Renal cortical epithelial cell (primary cell): ENCODE measurements around the gene PSIP1. TPM values are rescaled to one million over a fixed set of nuclear protein-coding genes. Genes with fewer than 3 reads are reported as not detected.
A peak's percentile ranks its signal among the peaks of the same experiment; 100 is the strongest.
"Not testable (repeated sequence)": the region's sequence is repeated elsewhere in the genome, so short reads cannot be mapped to it uniquely, and the experiment has no call there.

Experiments
- DNase-seq: peaks from one replicate; pipeline ENCODE4 v3.0.0-alpha.2; 2011; ENCODE audit warnings: low read depth
- total RNA-seq: library from RNA; depleted of rRNA; stranded (reverse); fragments of >200 nt; gene quantifications from 2 replicates; pipeline ENCODE4 v1.2.3, GENCODE V29; 2014

Gene PSIP1
- total RNA-seq: 23.1 and 32.7 TPM in 2 replicates

DNA sequence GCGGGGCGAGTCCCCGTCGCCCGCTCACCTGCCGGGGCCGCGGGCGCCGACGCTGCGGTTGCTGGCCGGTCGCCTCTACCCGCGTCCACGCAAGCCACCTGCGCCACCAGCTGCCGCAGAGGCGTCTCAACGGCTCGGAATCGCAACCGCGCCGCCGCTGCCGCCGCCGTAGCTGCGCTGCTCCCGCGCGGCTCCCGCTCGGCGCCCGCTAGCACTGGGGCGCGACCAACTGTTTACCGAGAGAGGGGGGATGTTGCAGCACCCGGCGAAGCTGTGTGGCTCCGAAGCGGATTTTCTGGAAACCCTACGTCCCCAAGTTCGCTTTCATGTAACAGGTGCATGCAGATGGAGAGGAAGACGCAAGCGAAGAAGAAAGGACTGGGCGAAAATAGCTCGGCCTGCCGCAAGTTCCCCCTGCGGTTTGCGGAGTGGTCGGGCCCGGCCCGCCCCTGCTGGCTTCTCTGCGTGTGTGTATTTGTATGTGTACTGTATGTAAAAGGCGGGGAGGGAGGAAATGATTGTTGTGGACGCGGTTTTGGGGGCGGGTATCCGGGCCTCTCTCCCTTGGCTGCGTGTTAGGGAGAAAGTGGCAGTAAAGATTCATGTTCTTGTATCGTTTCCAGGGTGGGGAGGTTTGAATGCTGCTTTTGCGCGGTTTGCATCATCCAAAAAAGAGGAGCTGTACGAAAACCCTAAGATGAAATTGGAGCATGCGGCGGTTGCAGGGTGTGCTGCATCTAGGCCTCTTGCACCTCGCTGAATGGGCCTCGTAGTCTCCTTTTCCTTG lies at the start of gene PSIP1:
TSS of gene PSIP1 (minus strand) at position 182 of the 787 bp plus-strand sequence. CDS start 782 bp downstream, outside the sequence.
- peak; percentile 54 for DNase-seq

DNA sequence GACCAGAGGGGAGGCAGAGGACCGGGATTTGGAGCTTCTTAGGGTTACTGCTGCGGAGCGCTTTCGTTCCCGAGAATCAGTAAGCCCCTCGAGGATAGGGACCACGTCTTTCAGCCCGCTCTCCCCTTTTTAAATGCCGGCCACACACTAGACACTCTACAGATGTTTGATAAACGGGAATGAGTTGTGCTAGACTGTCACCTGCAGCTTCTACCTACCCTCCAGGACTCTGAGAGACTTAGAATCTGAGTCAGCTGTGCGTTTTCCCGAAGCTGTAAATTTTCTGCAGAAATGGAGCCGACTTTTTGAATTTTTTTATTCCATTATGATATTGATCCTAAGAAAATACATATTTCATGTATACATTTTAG lies 42.7 kb upstream of the PSIP1 start:
- DNase-seq: no peak

DNA sequence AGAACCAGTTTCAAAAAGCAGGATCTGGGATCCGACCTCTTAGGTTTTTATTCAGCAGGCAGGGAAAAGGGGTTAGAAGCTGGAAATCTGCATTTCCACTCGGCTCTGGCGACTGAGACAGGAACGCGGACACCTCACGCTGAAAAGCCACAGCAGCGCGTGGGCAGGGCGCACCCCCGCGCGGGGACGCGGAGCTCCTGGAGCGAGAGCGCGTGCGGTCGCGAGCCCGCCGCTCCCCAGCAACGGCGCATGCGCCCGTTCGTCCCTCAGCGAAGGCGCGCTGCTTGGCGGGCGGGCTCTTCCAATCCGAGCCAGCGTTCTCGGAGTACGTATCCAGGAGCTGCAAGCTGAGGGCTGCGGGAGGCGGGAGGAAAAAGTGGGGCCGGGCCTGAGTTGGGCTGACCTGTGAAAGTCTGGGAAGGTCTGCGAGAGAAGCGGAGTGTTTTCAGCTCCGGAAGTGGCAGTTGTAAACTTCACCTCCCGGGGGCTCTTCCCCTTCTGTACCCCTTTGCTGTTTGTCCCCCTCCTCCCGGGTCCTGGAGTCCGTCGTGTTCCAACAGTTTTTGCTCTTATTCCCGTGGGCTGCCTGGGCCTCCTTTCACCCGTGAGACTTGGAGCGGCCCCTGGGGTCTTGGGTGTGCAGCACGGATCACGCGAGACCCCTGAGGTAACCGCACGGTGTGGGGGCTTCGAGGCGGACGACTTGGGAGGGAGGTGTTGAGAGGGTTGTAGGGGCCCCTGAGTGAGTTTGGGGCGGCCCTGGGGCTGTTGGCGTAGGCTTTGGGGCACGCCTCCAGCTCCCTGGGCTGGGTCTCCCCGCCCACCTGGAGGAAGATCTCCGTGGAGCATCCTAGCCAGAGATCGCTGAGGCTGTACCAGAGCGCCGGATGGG lies 42.1 kb upstream of the PSIP1 start, which contains the start of gene CCDC171:
TSS of gene CCDC171 (plus strand) at position 408 of the 892 bp plus-strand sequence. CDS start 11,046 bp downstream, outside the sequence.
- DNase-seq: peak; percentile 88

DNA sequence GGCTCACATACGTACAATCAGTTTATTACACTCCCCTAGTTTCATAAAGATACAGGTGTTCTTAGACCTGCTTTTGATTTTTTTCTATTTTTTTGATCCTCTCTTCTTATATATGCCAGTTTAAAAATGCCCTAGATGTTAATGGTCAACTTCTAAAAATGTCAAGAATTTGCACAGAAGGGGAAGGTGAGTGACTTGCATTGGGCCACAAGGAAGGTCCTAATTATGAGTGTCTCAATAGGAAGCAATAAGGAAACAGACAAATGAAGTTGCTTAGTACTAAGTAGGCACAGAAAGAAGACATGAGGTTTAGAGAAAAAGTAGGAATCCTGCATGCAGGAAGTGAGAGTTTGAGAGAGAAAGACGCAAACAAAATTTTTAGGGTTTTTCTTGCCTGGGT lies 38.8 kb upstream of the PSIP1 start:
- DNase-seq: peak; percentile 42

DNA sequence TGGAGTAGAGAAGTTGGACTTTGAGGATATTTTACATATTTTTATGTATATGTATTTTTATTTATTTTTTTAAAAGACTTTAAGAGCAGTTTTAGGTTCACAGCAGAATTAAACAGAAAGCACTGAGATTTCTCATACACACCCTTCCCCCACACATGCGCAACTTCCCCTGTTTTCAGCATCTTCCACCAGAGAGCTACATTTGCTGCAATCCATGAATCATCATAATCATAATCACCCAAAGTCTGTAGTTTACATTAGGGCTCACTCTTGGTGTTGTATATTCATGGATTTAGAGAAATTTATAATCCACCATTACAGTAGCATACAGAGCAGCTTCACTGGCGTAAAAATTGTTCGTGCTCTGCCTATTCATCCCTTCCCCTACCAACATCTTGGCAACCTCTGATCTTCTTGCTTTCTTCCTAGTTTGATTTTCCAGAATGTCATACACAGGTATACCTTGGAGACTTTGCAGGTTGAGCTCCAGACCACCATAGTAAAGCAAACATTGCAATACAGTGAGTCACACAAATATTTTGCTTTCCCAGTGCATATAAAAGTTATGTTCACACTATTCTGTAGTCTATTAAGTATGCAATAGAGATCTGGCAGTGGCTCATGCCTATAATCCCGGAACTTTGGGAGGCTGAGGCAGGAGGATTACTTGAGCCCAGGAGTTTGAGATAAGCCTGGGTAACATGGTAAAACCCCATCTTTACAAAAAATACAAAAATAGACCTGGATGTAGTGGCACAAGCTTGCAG lies 32.5 kb upstream of the PSIP1 start:
- no peak for DNase-seq

DNA sequence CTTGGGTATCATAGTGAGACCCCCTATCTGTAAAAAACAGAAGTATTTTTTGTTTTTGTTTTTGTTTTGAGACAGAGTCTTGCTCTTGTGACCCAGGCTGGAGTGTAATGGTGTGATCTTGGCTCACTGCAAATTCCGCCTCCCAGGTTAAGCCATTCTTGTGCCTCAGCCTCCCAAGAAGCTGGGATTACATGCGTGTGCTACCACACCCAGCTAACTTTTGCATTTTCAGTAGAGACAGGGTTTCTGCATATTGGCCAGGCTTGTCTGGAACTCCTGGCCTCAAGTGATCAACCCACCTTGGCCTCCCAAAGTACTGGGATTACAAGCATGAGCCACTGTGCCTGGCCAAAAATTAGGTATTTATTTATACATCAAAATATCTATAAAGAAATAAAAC lies 31.9 kb upstream of the PSIP1 start:
- DNase-seq: no peak

DNA sequence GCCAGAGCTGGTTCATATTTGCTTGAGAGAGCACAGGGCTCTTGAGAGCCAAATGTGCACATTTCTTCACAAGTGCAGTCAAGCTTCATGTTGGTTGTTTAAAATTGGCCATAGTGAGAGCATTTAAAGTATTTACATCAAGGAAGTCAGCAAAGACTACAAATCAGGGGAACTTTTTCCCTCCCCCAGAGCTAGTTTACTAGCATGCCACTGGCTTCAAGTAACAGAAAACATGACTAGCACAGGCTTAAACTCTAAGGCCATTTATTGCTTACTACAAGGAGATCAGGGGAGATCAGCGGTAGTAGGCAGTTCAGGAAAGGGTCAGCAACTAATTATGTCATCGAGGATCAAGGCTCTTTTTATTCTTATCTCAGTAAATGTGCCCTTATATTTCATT lies 31.1 kb upstream of the PSIP1 start:
- no peak for DNase-seq

DNA sequence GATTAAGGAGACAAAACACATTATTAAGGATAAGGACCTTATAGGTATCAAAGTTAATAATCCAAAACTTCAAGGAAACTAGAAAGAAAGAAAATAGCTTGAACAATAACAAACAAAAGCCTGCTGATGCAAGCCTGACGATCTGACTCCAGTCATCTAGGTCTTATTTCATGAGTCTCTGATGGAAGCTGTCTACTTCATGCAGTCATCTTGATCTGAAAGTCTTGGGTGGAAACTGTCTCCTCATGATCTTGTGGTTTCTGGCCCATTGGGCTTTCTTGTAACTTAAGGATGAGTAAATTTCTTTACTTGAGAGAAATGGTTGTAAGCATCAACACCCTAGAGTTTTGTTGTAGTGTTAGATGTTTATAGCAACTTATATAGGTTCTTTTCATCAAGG lies 20.6 kb upstream of the PSIP1 start:
- DNase-seq: no peak

DNA sequence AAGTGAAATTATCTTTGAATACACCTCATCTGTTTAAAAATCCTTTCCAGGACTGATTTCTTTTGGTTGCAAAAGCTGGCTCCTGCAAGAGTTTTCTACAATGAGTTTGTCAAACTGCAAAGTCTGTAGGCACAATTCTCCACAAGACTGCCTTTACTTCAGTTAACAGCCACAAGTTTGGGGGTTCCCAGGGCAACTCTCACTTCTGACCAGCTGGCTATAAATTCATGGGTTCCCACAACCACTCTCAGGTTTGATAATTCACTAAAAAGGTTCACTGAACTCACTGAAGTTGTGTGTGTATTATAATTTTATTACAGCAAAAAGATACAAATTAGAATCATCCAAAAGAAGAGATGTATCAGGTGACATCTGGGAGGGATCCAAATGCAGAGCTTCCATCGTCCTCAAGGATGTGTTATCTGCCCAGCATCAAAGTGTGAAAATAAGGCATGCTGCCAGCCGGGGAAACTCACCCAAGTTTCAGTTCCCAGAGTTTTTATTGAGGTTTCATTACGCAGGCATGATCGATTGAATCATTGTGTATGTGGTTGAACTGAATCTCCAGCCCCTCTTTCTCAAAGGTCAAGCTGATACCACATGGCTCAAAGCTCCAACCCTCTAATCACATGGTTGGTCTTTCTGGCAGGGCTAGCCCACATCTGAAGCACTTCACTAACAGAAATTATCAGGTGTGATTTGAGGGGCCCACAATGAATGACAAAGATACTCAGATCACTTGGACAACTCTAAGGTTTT lies 19.0 kb upstream of the PSIP1 start:
- no peak for DNase-seq

DNA sequence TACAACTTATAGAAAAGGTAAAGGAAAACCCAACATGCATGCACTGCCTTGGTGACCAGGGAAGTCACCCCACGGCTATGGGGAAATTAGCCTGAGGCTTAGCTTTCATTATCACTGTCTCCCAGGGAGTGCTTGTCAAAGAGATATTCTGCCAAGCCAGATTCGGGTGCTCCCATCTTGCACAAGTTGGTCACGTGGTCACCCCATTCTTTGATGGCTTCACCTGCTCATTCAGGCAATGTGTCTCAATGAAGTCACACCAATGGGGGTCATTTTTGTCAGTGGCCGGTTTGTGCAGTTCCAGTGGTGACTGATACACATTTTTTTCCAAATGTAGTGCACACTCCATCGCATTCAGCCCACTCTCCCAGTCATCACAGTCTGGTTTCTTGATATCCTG lies 16.3 kb upstream of the PSIP1 start:
- DNase-seq: not testable (repeated sequence)

DNA sequence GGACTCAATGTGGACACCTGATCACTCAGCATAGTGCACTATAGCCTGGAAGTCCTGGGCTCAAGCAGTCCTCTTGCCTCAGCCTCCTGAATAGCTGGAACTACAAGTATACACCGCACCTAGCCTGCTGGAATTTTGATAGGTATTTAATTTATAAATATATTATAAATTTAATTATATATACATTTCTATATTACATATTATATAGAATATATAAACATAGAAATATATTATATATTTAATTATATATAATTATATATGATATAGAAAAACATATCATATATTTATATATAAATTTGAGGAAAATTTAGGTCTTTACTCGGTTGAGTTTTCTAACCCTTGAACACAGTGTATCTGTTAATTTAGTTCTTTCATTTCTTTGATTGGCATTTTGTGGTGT lies 15.2 kb upstream of the PSIP1 start:
- DNase-seq: no peak

DNA sequence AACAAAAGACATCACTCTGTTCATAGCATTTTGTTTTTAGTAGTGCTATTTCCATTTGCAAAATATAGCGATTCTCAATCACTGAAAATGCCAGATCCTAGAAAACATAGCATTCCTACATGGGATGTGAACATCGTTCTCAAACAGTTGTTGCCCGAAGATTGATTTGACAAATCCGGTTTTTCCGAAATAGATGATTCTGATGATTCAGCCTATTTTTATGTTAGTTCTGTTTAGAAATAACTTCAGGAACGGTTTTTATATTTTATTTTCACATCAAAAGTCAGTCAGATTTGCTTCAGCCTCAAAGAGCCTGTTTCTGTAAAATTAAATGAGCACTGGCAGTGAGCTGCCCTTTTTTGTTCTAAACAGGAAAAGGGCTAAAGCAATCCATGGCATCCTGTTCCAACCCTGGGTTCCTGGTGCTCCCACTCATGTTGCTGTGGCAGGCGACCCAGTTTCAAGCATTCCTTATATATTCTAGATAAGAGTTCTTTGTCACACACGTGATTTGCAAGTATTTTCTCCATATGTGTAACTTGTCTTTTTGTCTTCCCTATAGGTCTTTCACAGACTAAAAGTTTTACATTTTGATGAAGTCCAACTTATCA lies 14.2 kb upstream of the PSIP1 start:
- DNase-seq: no peak

DNA sequence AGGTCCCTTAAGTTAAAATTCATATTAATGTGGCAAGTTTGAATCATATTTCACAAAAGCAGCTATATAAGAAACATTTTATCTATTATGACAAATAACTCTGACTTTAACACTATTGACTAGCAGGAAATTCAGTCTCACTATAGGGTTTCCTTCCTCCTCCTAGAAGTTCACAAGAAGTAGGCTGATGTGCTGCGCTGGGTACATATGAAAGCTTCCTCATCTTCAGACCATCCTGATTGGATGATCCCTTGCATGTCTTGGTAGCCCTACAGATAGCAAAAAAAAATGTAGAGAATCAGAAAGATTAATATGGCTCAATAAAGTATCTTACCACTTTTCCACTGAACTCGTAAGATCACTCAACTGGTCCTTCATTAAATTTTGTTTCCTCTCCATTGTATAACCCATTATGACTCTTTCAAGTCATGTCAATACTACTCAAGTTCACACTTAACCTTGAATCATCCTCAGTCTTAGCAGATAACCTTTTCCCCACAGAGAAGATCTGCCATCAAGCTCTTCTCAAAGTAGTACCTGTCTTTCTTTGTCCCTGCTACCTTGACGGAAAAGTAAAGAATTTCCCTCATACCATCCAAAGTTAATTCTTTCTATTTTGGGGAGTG lies 11.5 kb upstream of the PSIP1 start:
- no peak for DNase-seq

DNA sequence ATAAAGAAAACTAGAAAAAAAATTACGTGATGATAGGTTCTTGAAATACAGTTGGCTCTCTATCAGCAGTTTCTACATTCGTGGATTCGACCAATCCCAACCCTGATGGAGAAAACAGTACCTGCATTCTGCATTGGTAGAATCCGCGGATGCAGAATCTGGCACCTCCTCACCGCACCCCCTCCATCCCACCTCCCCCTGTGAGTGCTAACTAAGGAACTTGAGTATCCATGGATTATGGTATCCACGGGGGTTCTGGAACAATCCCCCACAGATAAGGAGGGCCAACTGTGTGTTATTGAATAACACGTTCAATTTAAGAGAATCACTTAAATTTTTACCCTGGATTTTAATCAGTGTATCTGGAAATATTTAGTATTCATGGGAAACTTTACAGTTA lies 10.5 kb upstream of the PSIP1 start:
- no peak for DNase-seq

DNA sequence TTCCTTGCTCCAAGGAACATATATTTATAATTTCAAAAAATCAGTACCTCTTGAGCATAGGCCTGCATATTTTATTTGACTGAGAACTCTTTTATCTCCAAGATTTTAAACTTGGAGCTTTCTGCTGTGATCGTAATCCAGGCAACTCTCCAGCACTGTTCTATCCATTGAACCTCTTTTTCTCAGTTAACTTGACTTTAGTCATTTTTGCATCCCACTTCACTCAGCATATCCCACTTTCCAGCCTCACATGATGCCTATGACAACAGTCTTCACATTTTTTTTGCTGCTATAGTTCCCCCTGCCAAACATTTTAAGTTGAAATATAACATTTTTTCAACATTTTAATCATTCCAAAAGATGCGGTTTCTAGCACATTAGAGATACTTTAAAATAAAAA lies 9.1 kb upstream of the PSIP1 start:
- DNase-seq: no peak

DNA sequence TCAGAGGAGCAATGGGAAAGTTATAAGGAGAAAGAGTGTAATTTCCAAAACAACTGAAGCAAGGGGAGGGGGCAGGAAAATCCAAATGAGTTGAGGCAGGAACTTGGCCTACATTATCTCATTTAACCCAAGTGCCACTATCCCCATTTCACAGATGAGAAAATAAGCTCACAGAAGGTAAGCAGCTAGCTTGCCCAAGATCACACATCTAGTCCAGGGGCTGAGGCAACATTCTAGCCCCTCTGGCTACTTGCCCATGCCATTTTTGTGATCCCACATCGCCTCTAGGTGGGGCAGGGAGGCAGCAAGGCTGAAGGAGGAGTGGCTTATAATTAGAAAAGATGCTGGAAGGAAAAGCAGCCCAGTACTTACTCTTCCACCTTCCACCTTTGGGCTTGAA lies 2.6 kb upstream of the PSIP1 start:
- no peak for DNase-seq

DNA sequence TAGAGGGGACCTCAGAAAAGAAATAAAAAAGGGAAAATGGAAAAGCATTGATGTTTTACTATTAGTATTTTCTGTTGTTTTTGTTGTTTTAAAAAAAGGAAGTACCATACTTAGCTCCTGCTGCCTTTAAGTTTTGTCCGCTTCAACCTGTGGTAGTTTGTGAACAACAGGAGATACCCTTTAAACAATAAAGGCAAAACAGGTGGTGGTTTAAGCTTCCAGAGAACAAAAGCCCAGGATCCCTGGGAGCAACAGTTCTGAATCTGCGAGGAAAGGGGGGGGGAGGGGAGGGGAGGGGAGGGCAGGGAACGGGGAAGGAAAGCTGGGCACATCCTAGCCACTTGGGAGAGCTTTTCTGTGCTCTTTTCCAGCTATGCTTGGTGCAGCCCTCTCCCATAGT lies 2.1 kb upstream of the PSIP1 start:
- DNase-seq: no peak

DNA sequence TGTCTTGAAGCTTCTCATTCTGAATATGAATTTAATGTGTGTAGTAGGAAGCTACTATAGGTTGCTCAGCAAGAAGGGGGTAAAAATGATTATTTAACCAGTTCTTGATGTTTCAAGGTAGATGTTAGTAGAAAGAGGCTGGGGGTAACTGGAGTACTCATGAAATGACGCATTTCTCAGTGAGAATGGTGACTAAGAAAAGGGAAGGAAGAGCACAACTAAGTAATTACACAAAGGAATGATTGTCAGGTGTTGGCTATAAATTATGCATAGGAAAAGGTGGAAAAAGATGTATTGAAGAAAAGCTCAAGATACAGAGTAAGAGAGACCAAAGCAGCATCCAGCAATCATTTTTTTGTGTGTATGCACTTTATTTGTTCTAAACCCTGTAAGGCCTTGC lies 1.4 kb upstream of the PSIP1 start:
- no peak for DNase-seq

DNA sequence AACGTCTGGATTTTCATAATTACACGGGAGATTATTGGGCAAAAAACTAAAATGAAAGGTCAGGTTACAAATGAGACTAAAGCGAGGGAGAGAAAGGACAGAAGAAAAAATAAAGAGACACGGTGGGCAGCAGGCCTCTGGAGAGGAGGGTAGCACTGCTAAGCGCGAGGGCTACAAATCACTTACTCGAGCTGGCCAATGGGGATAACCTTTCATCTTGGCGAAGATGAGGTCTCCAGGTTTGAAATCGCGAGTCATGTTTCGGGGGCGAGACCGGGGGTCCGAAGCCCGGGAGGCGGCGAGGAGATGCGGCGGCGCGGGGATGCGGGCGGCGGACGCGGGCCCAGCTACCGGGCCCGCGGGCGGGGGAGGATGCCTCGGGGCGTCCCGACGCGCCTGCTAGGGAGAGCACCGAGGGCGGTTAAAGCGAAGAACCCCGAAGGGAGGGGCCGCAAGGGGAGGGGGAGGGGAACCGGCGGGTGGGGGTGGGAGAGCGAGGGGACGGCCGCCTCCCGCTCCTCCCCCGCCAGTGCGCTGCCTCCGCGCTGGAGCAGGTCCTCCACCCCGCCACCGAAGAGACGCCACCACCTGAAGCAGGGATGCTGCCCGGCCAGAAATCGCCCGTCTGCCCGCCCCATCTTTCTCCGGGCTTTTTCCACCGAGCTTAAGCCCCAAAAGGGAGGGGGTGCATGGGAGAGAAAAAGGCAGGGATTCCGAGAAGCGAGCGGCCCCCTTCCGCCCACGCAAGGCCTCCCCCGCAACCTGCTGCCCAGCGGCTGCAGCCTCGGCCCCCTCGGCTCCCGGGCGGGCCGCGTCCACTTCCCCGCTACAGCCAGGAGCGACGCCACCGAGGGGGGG lies 610 bp downstream of the PSIP1 start:
- no peak for DNase-seq

DNA sequence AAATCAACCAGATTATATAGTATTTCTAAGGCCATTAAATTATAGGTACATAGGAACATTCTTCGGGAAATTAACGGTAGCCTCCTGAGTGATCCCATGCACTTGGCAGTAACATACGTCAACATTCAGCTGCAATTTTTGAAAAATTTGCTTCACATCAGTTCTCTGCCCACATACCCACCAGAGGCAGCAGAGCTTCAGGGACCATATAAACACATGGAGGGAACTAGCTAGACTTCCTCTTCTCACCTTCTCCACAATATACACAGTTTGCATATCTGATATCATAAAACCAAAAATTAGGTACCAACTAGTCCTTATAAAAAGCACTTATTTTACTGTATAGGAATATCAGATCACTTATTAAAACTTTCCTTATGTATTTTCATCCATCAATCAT lies 4.8 kb downstream of the PSIP1 start:
- DNase-seq: no peak
